Caco-2 (cell line): Measurements from ENCODE around the gene C1GALT1C1. TPM values are rescaled to one million over a fixed set of nuclear protein-coding genes. Genes with fewer than 3 reads are reported as not detected.

Experiments used
- total RNA-seq: library from RNA; stranded (reverse); gene quantifications from 2 replicates; pipeline ENCODE4 v1.2.3, GENCODE V29; 2022

The C1GALT1C1 gene
- total RNA-seq, 1 experiment from 2014 or later, result 12.7 TPM

Other genes starting within 250 kb of the C1GALT1C1 start
- 101 and 119 TPM in 2 replicates for gene LAMP2, start 160.8 kb downstream of the C1GALT1C1 start, total RNA-seq
- 41.0 and 47.7 TPM in 2 replicates for gene CUL4B, start 69.1 kb downstream of the C1GALT1C1 start, total RNA-seq
- gene MCTS1, start 26.0 kb downstream of the C1GALT1C1 start, total RNA-seq, result 50.5 and 55.8 TPM in 2 replicates
- gene CT47B1, start 245.8 kb upstream of the C1GALT1C1 start, total RNA-seq, result not detected in 2 replicates